KOPT-K1 (cell line): ENCODE data around the gene SNX7.

ENCODE experiments used
- H3K27ac ChIP-seq: fragments of 200-600 bp; sonication (generic); 2 replicates; pipeline ENCODE4 v1.5.1; 2016; ENCODE audit warnings: antibody characterized with exemption, mild to moderate bottlenecking, low read depth, low read length; ENCODE audit not compliant: poor library complexity, severe bottlenecking
- H3K36me3 ChIP-seq: fragments of 200-600 bp; sonication (generic); 2 replicates; pipeline ENCODE4 v1.5.1; 2017; ENCODE audit warnings: antibody characterized with exemption, mild to moderate bottlenecking, low read length, moderate library complexity; ENCODE audit not compliant: insufficient read depth
- H3K9me3 ChIP-seq: fragments of 200-600 bp; sonication (generic); 2 replicates; pipeline ENCODE4 v1.5.1; 2017; ENCODE audit warnings: antibody characterized with exemption, low read length, mild to moderate bottlenecking; ENCODE audit not compliant: insufficient read depth, poor library complexity, severe bottlenecking

Gene SNX7

GRCh38 chr1:98781906-98782305 is 120.4 kb downstream of the SNX7 start:
- Histone ChIP-seq H3K9me3 (peaks cover 24% of the 10 kb centered on the region), H3K36me3 (no peaks in the 10 kb centered on the region), H3K27ac (no peak overlapping the region)

DNA sequence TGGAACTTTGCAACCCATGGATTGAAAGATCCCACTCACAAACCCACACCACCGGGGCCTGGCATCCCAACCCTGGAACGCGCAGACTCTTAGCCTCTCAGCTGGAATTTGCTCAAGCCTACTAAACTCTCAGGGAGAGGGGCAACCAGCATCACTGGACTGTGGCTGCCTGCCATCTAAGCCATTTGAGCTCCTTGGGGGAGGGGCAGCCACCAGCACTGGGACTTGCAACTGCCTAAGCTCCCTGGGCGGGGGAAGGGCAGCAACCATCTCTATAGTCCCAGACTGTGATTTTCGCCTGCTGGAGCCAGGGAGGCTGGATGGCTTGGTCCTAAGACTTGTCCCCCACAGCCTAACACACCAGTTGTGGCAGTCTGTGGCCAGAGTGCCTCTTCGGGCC is 122.3 kb downstream of the SNX7 start:
- H3K9me3 ChIP-seq: peaks cover 24% of the 10 kb centered on the region
- H3K27ac ChIP-seq: no peak overlapping the region
- H3K36me3 ChIP-seq: no peaks in the 10 kb centered on the region

DNA sequence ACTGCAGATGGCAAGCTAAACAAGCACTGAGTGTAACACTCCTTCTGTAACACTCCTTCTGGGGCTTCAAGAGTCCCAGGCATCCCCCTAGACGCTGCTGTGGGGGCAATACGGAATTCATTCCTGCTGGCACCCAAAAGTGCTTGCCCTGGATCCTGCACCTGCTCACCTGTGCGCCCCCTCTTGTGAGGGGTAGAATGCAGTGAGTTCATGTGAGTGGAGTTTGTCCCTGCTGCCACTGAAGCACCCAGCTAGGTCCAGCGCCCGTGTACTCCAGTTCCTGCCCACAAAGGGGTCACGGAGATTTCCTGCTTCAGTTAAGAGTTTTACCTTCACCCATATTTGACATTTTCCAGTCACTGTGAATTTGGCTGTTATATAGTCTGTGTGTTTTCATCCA is 130.0 kb downstream of the SNX7 start:
- Histone ChIP-seq H3K9me3 (no peaks in the 10 kb centered on the region), H3K36me3 (no peaks in the 10 kb centered on the region), H3K27ac (no peak overlapping the region)

- Histone ChIP-seq H3K9me3 (no peaks in the 10 kb centered on the region), H3K27ac (no peak overlapping the region), H3K36me3 (no peaks in the 10 kb centered on the region)
Observed at GRCh38 chr1:98792123-98792522, 130.6 kb downstream of the SNX7 start.

GRCh38 chr1:98793136-98793535 is 131.6 kb downstream of the SNX7 start:
- Histone ChIP-seq H3K27ac (no peak overlapping the region), H3K9me3 (no peaks in the 10 kb centered on the region), H3K36me3 (no peaks in the 10 kb centered on the region)

- Histone ChIP-seq H3K9me3 (no peaks in the 10 kb centered on the region), H3K27ac (no peak overlapping the region), H3K36me3 (no peaks in the 10 kb centered on the region)
Observed at GRCh38 chr1:98794196-98794886, 132.8 kb downstream of the SNX7 start.

DNA sequence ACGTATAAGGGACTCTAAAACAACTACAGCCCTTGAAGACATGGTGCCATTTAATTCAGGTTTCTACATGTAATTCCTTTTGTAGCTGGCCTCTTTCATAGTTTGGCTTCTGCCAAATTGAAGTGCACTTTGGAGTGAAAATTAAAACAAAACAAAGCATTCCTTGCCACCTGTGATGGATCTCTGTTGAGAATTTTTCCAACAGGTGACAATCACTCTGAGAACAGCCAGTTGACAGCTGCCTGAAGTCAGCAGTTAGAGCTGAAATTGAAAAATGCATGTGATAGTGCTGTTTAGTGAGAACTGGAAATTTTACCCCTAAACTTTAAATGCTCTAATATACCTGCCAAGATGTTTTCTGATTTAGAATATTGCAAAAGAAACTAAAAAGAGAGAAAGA is 134.5 kb downstream of the SNX7 start:
- Histone ChIP-seq H3K27ac (no peak overlapping the region), H3K9me3 (no peaks in the 10 kb centered on the region), H3K36me3 (no peaks in the 10 kb centered on the region)

DNA sequence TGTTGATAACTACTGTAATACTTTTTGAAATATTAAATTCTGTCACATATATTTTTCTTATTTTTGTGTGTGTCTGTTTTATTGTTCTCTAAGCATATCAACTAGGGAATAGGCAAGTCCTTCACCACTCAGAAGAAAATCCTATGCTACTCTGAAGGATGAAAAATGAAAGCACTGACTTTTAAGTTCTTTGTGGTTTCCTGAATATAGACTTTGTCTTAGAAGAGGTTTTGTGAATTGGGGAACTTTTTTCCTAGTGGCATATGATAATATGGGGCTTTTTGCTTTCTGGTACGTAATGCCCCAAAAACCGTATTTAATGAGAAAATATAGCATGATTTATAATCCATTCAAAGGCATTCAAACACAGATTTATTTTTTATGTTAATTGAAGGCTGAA is 136.0 kb downstream of the SNX7 start:
- Histone ChIP-seq H3K36me3 (no peaks in the 10 kb centered on the region), H3K27ac (no peak overlapping the region), H3K9me3 (no peaks in the 10 kb centered on the region)
